ENCODE measurements around the gene TSEN2. TPM values are rescaled to one million over a fixed set of nuclear protein-coding genes. Genes with fewer than 3 reads are reported as not detected.

Gene TSEN2
- total and polyA plus RNA-seq, 2 of the 13 experiments (the other 11 are each of a cell fraction or from before 2014, with no cell fraction given), result 11.0 to 17.3 TPM

DNA sequence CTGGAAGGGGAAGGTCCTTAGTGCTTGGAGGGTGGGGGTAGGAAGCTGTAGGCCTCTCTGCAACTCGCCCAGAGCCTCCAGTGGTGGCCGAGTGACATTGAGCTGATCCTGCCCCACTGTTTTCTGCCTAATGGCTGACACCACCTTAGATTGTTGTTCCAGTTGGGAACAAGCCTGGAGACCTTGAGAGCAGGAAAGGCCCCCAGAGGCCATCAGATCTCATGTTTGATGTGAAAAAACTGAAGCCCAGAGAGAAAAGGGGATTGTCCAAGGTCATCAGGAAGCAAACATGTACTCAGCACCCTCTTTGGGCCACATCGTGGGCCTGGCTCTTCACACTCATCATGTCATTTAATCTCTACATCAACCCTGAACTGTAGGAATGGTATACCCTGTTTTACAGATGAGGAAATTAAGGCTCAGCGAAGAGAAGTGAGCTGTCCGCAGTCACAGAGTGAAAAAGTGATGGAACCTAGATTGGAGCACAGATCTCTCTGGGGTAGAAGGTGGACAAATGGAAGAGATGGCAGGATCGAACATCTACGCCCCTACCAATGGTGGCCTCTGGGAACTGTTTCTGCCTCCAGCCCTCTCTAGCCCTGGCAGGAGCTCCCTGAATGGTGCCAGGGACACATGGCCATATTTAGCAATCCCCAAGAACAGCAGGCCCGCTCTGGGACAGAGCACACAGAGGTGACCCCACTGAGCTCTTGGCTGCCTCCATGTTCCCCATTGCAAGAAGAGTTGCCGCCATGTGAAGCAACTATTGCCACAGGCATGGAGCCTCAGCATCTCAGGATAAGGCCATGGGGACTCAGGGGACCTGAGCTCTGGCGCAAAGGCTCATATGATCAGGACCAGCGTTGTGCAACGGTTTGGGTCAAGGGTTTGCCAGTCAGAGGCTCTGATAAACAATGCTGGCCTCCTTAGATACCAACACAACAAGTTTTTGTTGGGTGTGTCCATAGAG lies 31.6 kb upstream of the TSEN2 start (continued):
- TF ChIP-seq ZNF230 (CRISPR knock-in tag; IDR thresholded peaks at IDR 0.05) (peak; percentile 80), KLF12 (CRISPR knock-in tag; IDR thresholded peaks at IDR 0.05; ENCODE audit: borderline replicate concordance) (no peak; the same call in 1 of the 2 replicates), E2F1 (CRISPR knock-in tag; IDR thresholded peaks at IDR 0.05) (no peak), NFIC (IDR thresholded peaks at IDR 0.05; ENCODE audit: low read length) (peak; percentile 55; the same call in 1 of the 2 replicates), EZH2 (conservative IDR thresholded peaks at IDR 0.05; ENCODE audit: low read depth, low read length) (no peak), HNF4A (CRISPR knock-in tag; IDR thresholded peaks at IDR 0.05) (peak; percentile 83), ZNF20 (CRISPR knock-in tag; IDR thresholded peaks at IDR 0.05) (no peak), ZMAT3 (CRISPR knock-in tag; conservative IDR thresholded peaks at IDR 0.05) (no peak), PHF21A (CRISPR knock-in tag; IDR thresholded peaks at IDR 0.05) (peak; percentile 71), SSRP1 (CRISPR knock-in tag; IDR thresholded peaks at IDR 0.05) (no peak), THAP7 (CRISPR knock-in tag; IDR thresholded peaks at IDR 0.05) (no peak), MIER2 (CRISPR knock-in tag; IDR thresholded peaks at IDR 0.05) (peak; percentile 81), ZNF580 (CRISPR knock-in tag; IDR thresholded peaks at IDR 0.05; ENCODE audit: borderline replicate concordance, low read depth) (peak; percentile 36), ZNF382 (CRISPR knock-in tag; IDR thresholded peaks at IDR 0.05; ENCODE audit: borderline replicate concordance) (no peak), MAZ (IDR thresholded peaks at IDR 0.05; ENCODE audit: borderline replicate concordance, low read depth, low read length) (no peak), MAZ (CRISPR knock-in tag; IDR thresholded peaks at IDR 0.05; ENCODE audit: low read depth) (0 out of 2 replicates have a peak, but pooled peaks have one; percentile 22), ZC3H13 (CRISPR knock-in tag; IDR thresholded peaks at IDR 0.05) (no peak), POLR2AphosphoS5 (IDR thresholded peaks at IDR 0.05; ENCODE audit: low read depth, low read length) (0 out of 2 replicates have a peak, but pooled peaks have one; percentile 27), ZNF615 (CRISPR knock-in tag; IDR thresholded peaks at IDR 0.05; ENCODE audit: borderline replicate concordance) (no peak), ZNF549 (CRISPR knock-in tag; IDR thresholded peaks at IDR 0.05) (no peak), NFATC3 (CRISPR knock-in tag; IDR thresholded peaks at IDR 0.05) (no peak), SMAD9 (CRISPR knock-in tag; IDR thresholded peaks at IDR 0.05) (peak; percentile 65; the same call in 1 of the 2 replicates), ZNF703 (CRISPR knock-in tag; IDR thresholded peaks at IDR 0.05; ENCODE audit: borderline replicate concordance) (peak; percentile 69; the same call in 1 of the 2 replicates), ZFP62 (CRISPR knock-in tag; IDR thresholded peaks at IDR 0.05) (no peak), NBN (conservative IDR thresholded peaks at IDR 0.05) (no peak), SPEN (CRISPR knock-in tag; IDR thresholded peaks at IDR 0.05; ENCODE audit: low read depth) (peak; percentile 18; the same call in 1 of the 2 replicates), ZNF343 (CRISPR knock-in tag; IDR thresholded peaks at IDR 0.05) (peak; percentile 92)
- TF ChIP-seq, protein P1, sequence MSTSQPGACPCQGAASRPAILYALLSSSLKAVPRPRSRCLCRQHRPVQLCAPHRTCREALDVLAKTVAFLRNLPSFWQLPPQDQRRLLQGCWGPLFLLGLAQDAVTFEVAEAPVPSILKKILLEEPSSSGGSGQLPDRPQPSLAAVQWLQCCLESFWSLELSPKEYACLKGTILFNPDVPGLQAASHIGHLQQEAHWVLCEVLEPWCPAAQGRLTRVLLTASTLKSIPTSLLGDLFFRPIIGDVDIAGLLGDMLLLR (CRISPR knock-in tag; IDR thresholded peaks at IDR 0.05), result no peak
- TF ChIP-seq, protein P2, sequence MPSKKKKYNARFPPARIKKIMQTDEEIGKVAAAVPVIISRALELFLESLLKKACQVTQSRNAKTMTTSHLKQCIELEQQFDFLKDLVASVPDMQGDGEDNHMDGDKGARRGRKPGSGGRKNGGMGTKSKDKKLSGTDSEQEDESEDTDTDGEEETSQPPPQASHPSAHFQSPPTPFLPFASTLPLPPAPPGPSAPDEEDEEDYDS (CRISPR knock-in tag; IDR thresholded peaks at IDR 0.05), result peak; percentile 58; the same call in 1 of the 2 replicates
